ENCODE measurements around the gene OR5AC2. TPM values are rescaled to one million over a fixed set of nuclear protein-coding genes. Genes with fewer than 3 reads are reported as not detected.

Gene OR5AC2
- not detected for polyA plus RNA-seq (2012; ENCODE audit: insufficient read length, low read depth)

- TF ChIP-seq POLR2AphosphoS5 (IDR thresholded peaks at IDR 0.05; ENCODE audit: low read depth, low read length) (no peak), TAF1 (IDR thresholded peaks at IDR 0.05; ENCODE audit: borderline replicate concordance, insufficient read depth, low read length) (no peak), SIN3A (IDR thresholded peaks at IDR 0.05; ENCODE audit: borderline replicate concordance, insufficient read depth, low read length) (no peak), REST (IDR thresholded peaks at IDR 0.05; ENCODE audit: insufficient read depth in 1 of 2, low read depth in 2 of 2, low read length in 2 of 2) (no peak), FOXP2 (optimal IDR thresholded peaks at IDR 0.05; ENCODE audit: borderline replicate concordance, extremely low read depth, extremely low read length, insufficient read depth) (no peak)
These were observed at the start of gene OR5AC2 for GRCh38 chr3:98086873-98087272. Gene OR5AC2 (plus strand): TSS chr3:98087173. CDS start chr3:98087173, 0 bp downstream.

GRCh38 chr3:98038286-98038685 lies 48.7 kb upstream of the OR5AC2 start:
- TF ChIP-seq TAF1 (IDR thresholded peaks at IDR 0.05; ENCODE audit: borderline replicate concordance, insufficient read depth, low read length) (no peak), POLR2AphosphoS5 (IDR thresholded peaks at IDR 0.05; ENCODE audit: low read depth, low read length) (no peak), REST (IDR thresholded peaks at IDR 0.05; ENCODE audit: insufficient read depth in 1 of 2, low read depth in 2 of 2, low read length in 2 of 2) (no peak), FOXP2 (optimal IDR thresholded peaks at IDR 0.05; ENCODE audit: borderline replicate concordance, extremely low read depth, extremely low read length, insufficient read depth) (no peak), SIN3A (IDR thresholded peaks at IDR 0.05; ENCODE audit: borderline replicate concordance, insufficient read depth, low read length) (no peak)

- no peak for TF ChIP-seq POLR2AphosphoS5 (IDR thresholded peaks at IDR 0.05; ENCODE audit: low read depth, low read length)
- no peak for TF ChIP-seq FOXP2 (optimal IDR thresholded peaks at IDR 0.05; ENCODE audit: borderline replicate concordance, extremely low read depth, extremely low read length, insufficient read depth)
- TF ChIP-seq TAF1 (IDR thresholded peaks at IDR 0.05; ENCODE audit: borderline replicate concordance, insufficient read depth, low read length) = no peak
- TF ChIP-seq SIN3A (IDR thresholded peaks at IDR 0.05; ENCODE audit: borderline replicate concordance, insufficient read depth, low read length) = no peak
- no peak for TF ChIP-seq REST (IDR thresholded peaks at IDR 0.05; ENCODE audit: insufficient read depth in 1 of 2, low read depth in 2 of 2, low read length in 2 of 2)
These were observed 48.1 kb upstream of the OR5AC2 start for GRCh38 chr3:98038876-98039275.

- TF ChIP-seq FOXP2 (optimal IDR thresholded peaks at IDR 0.05; ENCODE audit: borderline replicate concordance, extremely low read depth, extremely low read length, insufficient read depth) (no peak), SIN3A (IDR thresholded peaks at IDR 0.05; ENCODE audit: borderline replicate concordance, insufficient read depth, low read length) (no peak), REST (IDR thresholded peaks at IDR 0.05; ENCODE audit: insufficient read depth in 1 of 2, low read depth in 2 of 2, low read length in 2 of 2) (no peak), TAF1 (IDR thresholded peaks at IDR 0.05; ENCODE audit: borderline replicate concordance, insufficient read depth, low read length) (no peak), POLR2AphosphoS5 (IDR thresholded peaks at IDR 0.05; ENCODE audit: low read depth, low read length) (no peak)
These were observed 47.5 kb upstream of the OR5AC2 start for GRCh38 chr3:98039322-98040024.

Measured in PFSK-1 (cell line).